NCI-H446 (cell line): ENCODE measurements around the gene LIN37.

Experiments used
- DNase-seq, 2 experiments: peaks; one replicate each; lab custom pipeline; 2025; lab: John Stamatoyannopoulos, UW

LIN37 gene

DNA sequence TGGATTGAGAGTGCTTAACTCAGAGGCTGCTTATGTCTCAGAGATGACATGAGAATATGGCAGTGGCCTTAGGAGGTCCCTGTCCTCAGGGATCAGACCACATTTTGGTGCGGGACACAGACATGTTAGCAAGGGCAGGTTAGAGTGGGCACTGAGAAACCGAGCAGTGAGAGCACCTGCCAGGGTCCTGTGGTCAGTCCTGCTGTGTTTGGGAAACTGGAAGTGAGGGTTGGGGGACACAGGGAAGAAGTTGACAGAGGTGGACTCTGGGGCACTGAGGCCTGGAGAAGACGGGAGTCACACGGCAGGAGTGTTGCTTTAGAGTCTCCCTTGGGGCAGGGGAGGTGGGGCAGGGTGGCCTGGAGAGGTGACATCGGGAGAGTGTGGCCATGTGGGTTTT, 13.5 kb upstream of the LIN37 start:
- no peak for DNase-seq

DNA sequence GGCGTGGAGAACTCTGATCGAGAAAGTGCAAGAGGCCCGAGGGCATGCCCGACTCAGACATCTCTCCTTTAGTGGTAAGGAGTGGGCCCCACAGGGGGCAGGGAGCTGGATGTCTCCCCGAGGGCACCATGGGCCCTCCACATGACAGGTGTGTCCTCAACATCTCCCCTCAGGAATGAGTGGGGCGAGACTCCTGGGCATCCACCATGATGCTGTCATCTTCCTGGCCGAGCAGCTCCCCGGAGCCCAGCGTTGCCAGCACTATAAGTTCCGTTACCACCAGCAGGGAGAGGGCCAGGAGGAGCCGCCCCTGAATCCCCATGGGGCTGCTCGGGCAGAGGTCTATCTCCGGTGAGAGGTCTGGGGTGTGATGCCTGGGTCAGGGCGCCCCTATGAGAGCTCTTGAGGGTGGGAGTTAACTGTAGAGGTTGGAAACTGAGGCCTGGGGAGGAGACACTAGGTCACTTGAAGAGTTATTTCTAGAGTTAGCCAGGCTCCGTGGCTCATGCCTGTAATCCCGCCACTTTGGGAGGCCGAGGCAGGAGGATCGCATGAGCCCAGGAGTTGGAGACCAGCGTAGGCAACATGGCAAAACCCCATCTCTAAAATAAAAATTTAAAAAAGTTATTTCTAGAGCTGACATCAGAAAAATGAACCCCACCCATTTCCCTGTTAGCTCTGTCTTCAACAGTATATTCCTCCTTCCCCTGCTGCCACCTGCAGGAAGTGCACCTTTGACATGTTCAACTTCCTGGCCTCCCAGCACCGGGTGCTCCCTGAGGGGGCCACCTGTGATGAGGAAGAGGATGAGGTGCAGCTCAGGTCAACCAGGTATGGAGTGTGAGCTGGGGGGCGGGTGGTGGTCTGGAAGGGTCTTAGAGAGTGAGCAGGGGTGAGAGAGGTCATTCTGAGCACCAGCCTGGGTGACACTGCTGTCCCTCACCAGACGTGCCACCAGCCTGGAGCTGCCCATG, 11.2 kb upstream of the LIN37 start:
- DNase-seq, result no peak

DNA sequence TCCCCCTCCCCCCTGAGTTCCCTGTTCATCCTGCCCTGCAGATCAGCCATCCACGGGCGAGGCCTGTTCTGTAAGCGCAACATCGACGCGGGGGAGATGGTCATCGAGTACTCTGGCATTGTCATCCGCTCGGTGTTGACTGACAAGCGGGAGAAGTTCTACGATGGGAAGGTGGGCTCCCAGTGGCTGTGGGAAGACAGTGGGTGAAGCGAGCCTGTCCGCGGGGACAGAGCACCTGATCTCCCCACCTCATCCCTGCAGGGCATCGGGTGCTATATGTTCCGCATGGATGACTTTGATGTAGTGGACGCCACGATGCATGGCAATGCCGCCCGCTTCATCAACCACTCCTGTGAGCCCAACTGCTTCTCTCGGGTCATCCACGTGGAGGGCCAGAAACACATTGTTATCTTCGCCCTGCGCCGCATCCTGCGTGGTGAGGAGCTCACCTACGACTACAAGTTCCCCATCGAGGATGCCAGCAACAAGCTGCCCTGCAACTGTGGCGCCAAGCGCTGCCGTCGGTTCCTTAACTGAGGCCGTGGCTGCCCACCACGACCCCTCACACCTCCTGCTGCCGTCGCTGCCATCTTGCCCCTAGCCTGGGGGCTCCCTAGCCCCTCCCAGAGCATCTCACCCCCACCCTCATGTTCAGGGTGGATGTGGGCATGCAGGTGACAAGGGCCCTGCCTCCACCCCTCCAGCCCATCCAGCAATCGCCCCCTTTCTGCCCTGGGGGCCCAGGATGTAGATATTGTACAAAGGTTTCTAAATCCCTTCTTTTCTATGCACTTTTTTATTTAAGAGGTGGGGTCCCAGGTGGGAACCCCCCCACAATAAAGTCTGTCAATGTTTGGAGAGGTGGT, 10.1 kb upstream of the LIN37 start:
- no peak for DNase-seq

DNA sequence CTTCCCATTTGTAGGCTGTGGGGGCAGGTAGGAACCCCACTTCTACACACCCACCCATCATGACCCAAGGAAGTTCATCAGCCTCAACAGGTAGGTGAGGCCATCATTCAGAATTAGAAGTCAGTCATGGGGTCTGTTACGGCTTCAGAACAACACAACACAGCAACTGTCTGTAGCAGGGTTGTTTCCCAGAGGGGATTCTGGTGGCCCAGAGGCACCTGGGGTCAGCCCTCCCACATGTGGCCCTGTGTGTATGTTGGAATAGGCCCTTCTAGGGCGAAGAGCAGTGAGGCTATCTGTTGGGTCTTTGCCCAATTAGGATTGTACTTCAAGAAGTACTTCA, 9.5 kb upstream of the LIN37 start:
- DNase-seq, result no peak

DNA sequence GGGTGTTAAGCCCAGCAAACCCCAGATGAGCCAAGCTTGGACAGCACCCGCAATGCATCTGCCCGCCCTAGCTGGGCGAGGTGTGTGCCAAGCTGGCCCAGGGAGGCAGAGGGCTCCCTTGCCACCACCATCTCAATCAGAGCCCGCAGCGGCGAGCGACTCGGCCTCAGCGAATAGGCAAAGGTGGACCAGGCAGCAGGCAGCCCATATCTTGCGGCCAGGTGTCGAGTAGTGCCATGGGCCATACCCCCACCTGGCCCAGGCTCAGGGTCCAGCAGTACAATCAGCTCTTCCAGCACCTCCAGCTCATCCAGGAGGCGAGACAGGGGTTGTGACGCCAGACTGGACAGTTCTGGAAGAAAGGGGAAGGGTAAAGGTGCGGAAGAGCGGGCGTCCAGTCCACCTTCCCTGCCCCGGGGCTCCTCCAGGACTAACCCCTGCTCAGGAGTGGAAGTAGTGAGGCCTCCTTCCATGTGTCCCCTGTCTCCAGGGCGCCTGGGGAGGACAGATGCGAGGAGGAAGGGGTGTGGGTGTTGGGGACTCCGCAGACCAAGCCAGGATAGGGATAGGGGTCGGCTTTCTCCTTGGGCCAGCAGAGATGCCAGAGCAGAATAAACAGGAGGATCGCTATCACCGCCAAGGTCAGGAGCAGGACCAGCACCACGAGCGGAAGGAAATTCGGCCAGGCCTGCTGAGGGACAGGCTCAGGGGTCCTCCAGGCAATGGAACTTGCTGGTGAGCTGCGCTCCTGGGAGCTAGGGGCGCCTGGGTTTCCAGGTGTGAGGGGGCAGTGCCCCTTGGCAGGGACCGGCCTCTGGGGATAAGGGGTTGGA, 8.9 kb upstream of the LIN37 start:
- DNase-seq, result no peak

DNA sequence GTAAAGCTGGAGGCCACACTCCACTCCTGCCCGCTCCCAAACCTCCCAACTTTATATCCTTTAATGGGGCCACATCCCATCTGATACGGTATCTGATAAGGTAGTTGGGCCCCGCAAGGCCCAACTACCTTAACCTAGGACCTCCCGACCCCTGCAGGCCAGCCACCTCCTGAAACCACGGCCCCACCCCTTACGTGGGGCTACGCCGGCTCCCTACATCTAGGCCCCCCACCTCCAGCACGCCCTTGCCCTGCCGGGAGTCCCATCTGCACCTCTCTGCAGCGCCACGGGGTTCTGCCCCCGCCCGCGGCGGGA, 8.3 kb upstream of the LIN37 start:
- DNase-seq, result no peak

DNA sequence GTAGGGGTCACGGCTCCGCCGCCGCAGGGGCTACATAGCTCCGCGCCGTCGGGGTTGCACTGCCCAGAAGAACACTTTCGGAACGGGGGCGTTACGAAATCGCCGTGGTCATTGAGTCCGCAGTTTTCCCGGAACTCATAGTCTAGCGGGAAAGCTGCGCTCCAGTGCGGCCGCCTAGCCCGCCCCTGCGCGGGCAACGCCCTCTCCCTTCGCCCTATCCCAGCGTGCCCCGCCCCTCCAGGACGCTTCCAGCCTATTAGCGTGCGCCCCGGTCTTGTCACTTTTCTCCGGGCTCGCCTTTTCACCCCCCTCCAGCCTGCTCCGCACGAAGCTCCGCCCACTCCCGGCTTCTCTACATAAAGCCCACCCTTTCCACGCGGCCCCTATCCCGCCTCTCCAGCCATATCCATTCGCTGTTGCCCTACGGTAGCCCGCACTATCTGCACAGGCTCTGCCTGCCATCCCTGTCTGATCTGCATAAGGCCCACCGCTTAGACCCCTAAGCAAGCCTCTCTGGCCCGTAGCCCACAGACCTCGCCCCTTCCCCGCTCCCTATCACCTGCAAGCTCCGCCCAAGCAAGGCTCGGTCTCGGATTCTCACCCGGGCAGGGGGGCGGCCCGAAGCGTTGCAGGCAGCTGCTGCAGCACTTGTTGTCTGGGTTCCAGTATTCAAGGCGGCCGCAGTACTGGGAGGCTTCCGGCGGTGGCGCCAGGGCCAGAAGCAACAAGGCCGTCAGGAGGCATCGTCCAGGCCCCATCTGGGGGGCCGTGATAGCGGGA, 7.8 kb upstream of the LIN37 start:
- peak; percentile 96 to 98 for DNase-seq

DNA sequence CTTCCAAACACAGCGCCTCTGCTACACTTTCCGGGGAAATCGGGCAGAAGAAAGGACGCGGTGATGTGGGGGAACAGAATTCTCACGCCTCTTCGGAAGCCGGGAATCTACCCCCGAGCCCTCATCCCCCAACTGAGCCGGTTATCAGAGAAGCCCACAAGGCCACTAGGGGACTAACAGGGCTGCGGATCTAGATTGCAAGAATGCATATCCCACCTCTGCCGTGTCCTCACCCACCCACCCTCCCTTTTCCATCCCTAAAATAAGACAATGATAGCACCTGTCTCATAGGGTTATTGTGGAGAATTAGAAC, 7.2 kb upstream of the LIN37 start:
- DNase-seq, result no peak

DNA sequence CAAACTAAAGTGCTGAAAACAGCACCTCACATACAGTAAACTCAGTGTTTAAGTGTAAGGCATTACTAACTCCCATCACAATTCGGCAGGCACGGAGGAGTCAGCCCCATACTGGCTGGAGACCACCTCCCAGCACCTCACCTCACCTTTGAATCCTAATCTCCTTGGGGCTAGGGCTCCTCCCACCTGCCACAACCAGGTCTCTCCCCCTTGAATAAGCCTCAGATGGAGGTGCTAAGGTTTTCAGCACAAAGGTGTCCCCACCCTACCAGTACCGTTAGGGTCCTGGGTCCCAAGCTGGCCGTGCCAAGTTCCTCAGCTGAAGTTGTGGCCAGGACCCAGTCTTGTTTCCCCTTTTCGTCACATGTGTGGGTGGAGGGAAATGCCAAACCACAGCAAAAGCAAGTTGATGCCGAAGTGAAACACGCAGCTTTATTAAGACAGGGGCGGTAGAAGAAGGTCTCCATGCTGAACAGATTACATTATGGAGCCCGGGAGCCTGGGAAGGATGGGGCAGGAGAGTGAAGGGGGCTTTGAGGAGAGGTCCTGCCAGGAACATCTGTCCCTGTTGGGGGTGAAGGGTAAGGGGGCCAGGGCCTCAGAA, 6.2 kb upstream of the LIN37 start, which contains the start of gene IGFLR1:
Gene IGFLR1, minus strand, starts transcription at position 332 of the 604 bp plus-strand sequence. CDS start 1,272 bp downstream, outside the sequence.
- no peak for DNase-seq

DNA sequence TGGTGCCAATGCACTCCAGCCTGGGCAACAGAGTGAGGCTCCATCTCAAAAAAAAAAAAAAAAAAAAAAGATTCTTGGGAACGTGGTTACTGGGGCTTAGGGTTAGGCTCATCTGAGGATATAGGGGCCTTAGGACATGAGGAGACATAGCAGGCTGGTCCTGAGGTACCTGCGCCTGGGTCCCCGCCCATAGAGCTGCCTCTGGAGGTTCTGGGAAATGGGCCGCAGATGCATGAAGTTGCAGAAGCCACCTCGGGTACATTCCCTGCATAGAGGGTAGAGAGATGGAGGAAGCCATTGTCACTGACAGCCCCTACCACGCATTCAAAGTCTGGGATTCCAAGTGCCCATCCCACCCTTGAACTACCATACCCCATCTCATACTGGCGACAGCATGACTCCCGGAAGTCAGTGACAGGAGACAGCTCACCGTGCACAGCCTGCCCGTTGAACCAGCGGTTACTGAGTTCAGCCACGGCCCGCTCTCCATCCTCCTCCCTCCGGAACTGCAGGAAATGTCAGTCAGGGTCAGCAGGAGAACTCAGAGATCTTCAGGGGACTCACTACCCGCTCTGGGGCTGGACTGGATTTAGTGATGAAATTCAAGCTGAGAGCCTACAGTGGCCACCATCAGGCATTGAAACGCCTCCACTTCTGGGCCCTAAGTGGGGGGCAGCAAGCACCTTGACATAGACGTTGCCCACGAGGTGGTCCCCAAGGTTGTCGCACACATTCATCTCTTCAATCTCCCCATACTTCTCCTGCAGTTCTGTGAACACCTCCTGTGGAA, 4.5 kb upstream of the LIN37 start:
- DNase-seq, result no peak

DNA sequence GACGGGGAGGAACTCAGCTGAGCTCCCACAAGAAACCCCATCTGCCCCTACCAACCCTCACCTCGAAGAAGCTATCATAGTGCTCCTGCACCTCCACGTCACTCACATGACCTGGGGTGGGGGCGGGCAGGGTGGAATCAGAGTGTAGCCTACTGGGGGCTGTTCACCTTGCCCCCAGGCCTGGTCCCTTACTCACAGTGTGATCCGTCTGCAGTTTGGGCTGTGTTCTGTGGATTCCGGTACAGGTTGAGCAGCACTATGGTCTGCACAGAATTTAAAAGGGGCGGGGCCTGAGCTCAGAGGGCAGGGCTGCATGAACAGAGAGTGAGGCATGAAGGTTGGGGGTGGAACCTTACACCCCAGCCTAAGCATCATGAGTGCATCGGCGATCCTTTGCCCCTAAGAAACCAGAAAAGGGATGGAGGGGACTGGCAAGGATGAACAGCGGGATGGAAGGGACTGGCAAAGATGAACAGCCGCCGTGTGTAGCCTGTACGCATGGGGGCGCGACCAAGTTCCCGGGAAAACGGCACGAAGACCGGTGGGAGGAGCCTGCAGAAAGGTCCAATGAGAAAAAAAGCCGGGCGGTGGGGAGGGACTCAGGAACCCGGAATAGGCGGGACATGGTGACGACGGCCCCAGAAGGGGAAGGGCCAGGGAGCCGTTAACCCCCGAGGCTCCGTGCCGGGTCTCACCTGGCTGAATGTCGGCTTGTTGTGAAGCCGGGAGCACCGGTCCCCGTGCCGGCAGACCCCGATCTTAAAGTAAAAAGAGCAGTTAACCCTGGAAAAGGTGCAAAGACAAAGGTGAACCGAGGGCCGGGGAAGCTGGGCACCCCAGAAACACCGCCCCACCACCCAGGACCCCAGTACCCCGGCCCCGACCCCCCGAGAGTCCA, 3.7 kb upstream of the LIN37 start:
- DNase-seq, result peak; percentile 91 to 97

DNA sequence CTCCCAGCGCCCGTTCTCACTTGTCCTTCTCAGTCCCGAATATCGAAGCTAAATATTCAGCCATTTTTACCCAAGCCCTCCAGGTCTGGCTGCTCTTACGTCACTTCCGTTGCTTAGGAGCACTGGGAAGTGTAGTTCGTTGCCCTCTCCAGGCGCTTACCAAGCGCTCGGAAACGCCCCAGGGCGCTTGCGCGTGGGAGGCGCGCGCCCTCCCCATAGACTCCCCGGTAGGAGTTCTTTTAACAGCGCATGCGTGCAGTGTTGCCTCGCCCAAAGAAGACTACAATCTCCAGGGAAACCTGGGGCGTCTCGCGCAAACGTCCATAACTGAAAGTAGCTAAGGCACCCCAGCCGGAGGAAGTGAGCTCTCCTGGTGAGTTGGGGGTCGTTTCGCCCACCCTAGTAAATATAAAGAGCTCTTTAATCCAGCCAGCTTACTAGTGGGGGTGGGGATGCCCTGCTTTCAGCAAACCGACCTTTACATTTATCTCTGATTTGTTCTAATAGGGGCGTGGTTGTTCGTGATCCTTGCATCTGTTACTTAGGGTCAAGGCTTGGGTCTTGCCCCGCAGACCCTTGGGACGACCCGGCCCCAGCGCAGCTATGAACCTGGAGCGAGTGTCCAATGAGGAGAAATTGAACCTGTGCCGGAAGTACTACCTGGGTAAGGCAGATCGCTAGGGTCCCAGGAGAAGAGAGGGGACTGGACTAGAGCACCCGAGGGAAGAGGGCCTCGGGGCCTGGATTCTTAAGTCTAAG, 2.9 kb upstream of the LIN37 start, which contains the start of the genes PSENEN and U2AF1L4:
Gene PSENEN, plus strand, starts transcription at position 324 of the 759 bp plus-strand sequence. Its CDS starts 280 bp downstream, at position 604.
Gene U2AF1L4, minus strand, starts transcription at position 91 of the 759 bp plus-strand sequence. Its CDS starts 27 bp downstream, at position 64.
- peak; percentile 99 to 100 for DNase-seq

DNA sequence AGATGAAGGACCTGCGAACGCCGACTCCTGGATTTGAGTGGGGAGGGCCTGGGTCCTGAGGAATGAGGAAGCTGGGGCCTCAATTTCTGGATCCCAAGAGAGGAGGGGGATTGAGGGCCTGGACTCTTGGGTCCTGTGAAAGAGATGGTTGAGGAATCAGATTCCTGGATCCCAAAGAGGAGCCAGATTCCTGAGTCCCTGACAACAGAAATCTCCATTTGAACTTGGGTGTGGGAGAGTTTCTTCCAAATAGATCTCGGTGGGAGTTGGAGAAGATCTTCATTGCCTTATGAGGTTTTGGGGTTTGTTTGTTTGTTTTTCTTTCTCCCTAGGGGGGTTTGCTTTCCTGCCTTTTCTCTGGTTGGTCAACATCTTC, 2.3 kb upstream of the LIN37 start:
- DNase-seq, result no peak

DNA sequence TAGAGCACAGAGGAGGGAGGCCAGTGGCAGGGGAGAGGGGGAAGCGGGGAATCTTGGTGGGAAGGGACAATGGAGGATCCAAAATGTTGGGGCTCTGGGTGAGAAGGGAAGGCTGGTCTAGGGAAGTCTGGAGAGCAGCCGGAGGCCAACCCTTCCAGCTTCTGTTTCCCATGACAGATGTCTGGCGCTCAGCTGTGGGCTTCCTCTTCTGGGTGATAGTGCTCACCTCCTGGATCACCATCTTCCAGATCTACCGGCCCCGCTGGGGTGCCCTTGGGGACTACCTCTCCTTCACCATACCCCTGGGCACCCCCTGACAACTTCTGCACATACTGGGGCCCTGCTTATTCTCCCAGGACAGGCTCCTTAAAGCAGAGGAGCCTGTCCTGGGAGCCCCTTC, 1.8 kb upstream of the LIN37 start:
- no peak for DNase-seq

DNA sequence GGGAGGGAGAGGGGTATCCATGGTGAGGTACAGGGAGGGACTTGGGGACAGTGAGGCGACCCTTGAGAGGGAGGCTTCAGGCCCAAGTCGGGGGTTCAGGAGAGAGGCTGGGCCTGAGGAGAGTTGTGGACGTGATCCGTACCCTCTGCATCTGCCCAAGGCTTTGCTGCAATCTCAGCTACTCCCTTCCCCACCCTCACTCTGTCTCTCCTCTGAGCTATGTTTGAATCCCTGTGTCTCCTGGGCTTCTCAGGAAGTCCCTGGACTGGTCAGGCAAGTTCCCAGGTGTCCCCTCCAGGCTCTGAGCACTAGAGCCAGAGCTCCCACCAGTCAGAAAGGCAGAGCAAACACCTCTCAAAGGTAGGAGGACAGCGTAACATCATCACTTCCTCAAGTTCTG, 1.8 kb downstream of the LIN37 start:
- no peak for DNase-seq

DNA sequence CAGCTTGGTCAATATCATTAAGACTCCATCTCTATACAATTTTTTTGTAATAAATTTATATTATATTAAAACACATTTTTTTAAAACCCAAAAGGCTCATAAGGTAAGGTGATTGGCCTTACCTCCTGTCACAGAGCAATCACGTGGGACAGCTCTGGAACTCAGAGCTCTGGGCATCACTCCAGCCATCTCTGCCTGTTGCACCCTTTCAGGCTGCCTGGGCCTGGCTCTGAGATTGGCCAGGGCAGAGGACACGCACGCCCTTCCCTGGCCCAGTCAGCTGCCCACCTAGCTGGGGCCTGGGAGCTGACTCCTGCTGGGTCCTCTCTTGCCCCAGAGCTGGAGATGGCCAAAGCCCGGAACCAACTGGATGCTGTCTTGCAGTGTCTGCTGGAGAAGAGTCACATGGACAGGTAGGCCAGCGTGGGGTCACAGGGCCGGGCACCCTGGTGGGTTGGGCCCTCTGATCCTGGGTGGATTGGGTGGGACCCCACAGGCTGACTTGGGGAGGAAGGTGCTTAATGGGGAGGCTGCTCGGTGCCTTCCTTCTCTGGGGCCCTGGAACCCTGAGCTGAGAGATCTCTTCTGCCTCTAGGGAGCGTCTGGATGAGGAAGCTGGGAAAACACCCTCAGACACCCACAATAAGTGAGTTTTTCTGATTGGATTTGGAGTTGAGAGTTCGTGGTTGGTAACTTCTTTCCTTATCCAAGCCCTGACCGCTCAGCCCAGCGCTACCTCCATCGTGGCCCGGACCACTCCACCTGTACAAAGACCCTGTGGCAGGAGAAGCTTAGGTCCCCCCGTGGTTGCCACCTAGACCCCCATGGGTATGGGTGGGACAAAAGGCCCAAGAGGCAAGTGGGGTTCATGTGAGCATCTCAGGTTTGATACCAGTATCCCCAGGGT, 3.7 kb downstream of the LIN37 start:
- DNase-seq, result no peak

DNA sequence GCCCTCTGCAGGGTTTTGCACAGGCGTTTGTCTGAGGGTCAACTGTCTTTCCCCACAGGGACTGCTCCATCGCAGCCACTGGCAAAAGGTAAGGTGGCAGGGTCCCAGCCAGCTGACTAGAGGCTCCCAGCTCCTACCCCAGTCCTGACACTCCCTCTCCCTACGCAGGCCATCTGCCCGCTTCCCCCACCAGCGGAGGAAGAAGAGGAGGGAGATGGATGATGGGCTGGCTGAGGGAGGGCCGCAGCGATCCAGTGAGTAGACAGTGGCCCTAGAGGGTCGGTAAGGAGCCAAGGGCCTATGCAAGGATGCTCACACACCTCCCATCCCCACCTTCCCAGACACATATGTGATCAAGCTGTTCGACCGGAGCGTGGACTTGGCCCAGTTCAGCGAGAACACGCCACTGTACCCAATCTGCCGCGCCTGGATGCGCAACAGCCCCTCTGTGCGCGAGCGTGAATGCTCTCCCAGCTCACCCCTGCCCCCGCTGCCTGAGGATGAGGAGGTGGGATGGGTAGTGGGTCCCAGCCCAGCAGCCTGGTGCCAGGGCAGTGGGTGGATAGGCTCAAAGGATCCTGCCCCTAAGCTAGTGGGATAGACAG, 4.5 kb downstream of the LIN37 start:
- DNase-seq, result no peak
